ENCODE data around the gene METTL17. TPM values are rescaled to one million over a fixed set of nuclear protein-coding genes. Genes with fewer than 3 reads are reported as not detected.
"Not testable (repeated sequence)": the region's sequence is repeated elsewhere in the genome, so short reads cannot be mapped to it uniquely, and the experiment has no call there.

Gene METTL17
- total RNA-seq, 2 donors from 2014 or later: 65.1 to 80.2 TPM

GRCh38 chr14:21003788-21004346 is 14.1 kb downstream of the METTL17 start:
- 93 to 94% methylated on average over 13 to 14 of the region's 14 CpGs for WGBS, 2 experiments (ENCODE audit: insufficient coverage in 1 of 2, insufficient read length in 1 of 2)
- Histone ChIP-seq H3K27ac (ENCODE audit: low read depth, low read length) (no peak overlapping the region), H3K4me3 (ENCODE audit: low read length) (no peak overlapping the region), H3K27me3 (ENCODE audit: control insufficient read depth, insufficient read depth, low read length, poor library complexity, severe bottlenecking) (no peaks in the 10 kb centered on the region), H3K9me3 (ENCODE audit: control insufficient read depth, low read length) (no peaks in the 10 kb centered on the region), H3K36me3 (ENCODE audit: control insufficient read depth, insufficient read depth, low read length) (no peaks in the 10 kb centered on the region), H3K9ac (ENCODE audit: extremely low read depth, low read length, poor library complexity, severe bottlenecking) (no peak overlapping the region), H3K4me1 (ENCODE audit: control insufficient read depth, insufficient read depth, low read length) (peaks cover 1% of the 10 kb centered on the region)
- Mint-ChIP-seq H3K9me3 (no peaks in the 10 kb centered on the region), H3K27me3 (ENCODE audit: insufficient read depth) (no peaks in the 10 kb centered on the region), H3K27ac (no peak overlapping the region), H3K36me3 (ENCODE audit: low read depth) (no peaks in the 10 kb centered on the region), H3K4me1 (peaks cover 30% of the 10 kb centered on the region), H3K4me3 (no peak overlapping the region)
- peak; percentile 24 for DNase-seq
- no peak for TF ChIP-seq CTCF (conservative IDR thresholded peaks at IDR 0.05)

- H3K4me1 Mint-ChIP-seq: peaks cover 11% of the 10 kb centered on the region
- not testable (repeated sequence) for H3K4me3 ChIP-seq (ENCODE audit: low read length); H3K9ac ChIP-seq (ENCODE audit: extremely low read depth, low read length, poor library complexity, severe bottlenecking); H3K9me3 ChIP-seq (ENCODE audit: control insufficient read depth, low read length); H3K36me3 Mint-ChIP-seq (ENCODE audit: low read depth); H3K27ac Mint-ChIP-seq; H3K36me3 ChIP-seq (ENCODE audit: control insufficient read depth, insufficient read depth, low read length); H3K4me3 Mint-ChIP-seq; H3K4me1 ChIP-seq (ENCODE audit: control insufficient read depth, insufficient read depth, low read length); H3K9me3 Mint-ChIP-seq; H3K27ac ChIP-seq (ENCODE audit: low read depth, low read length); DNase-seq
- H3K27me3 ChIP-seq (ENCODE audit: control insufficient read depth, insufficient read depth, low read length, poor library complexity, severe bottlenecking): peaks cover 13% of the 10 kb centered on the region
- H3K27me3 Mint-ChIP-seq (ENCODE audit: insufficient read depth): peaks cover 21% of the 10 kb centered on the region
- WGBS, 2 experiments (ENCODE audit: insufficient coverage in 1 of 2, insufficient read length in 1 of 2): 71 to 78% methylated on average over 1 to 3 of the region's 3 CpGs
Observed at GRCh38 chr14:21009721-21010120, 19.9 kb downstream of the METTL17 start.

- H3K4me3 ChIP-seq (ENCODE audit: low read length): no peak overlapping the region
- no peak for TF ChIP-seq CTCF (conservative IDR thresholded peaks at IDR 0.05)
- no peak overlapping the region for H3K9ac ChIP-seq (ENCODE audit: extremely low read depth, low read length, poor library complexity, severe bottlenecking)
- H3K27me3 ChIP-seq (ENCODE audit: control insufficient read depth, insufficient read depth, low read length, poor library complexity, severe bottlenecking): peaks cover 13% of the 10 kb centered on the region
- H3K36me3 ChIP-seq (ENCODE audit: control insufficient read depth, insufficient read depth, low read length): no peaks in the 10 kb centered on the region
- peaks cover 14% of the 10 kb centered on the region for H3K4me1 Mint-ChIP-seq
- H3K4me1 ChIP-seq (ENCODE audit: control insufficient read depth, insufficient read depth, low read length): no peaks in the 10 kb centered on the region
- no peak for DNase-seq
- no peaks in the 10 kb centered on the region for H3K9me3 ChIP-seq (ENCODE audit: control insufficient read depth, low read length)
- H3K27me3 Mint-ChIP-seq (ENCODE audit: insufficient read depth): peaks cover 21% of the 10 kb centered on the region
- no peaks in the 10 kb centered on the region for H3K36me3 Mint-ChIP-seq (ENCODE audit: low read depth)
- no peak overlapping the region for H3K27ac Mint-ChIP-seq
- no peak overlapping the region for H3K27ac ChIP-seq (ENCODE audit: low read depth, low read length)
- no peaks in the 10 kb centered on the region for H3K9me3 Mint-ChIP-seq
- no peak overlapping the region for H3K4me3 Mint-ChIP-seq
- 67 to 89% methylated on average over 1 of the region's 1 CpG for WGBS, 2 experiments (ENCODE audit: insufficient coverage in 1 of 2, insufficient read length in 1 of 2)
Observed at GRCh38 chr14:21011136-21011535, 21.4 kb downstream of the METTL17 start.

- H3K9me3 Mint-ChIP-seq: no peaks in the 10 kb centered on the region
- H3K9ac ChIP-seq (ENCODE audit: extremely low read depth, low read length, poor library complexity, severe bottlenecking): no peak overlapping the region
- H3K36me3 ChIP-seq (ENCODE audit: control insufficient read depth, insufficient read depth, low read length): peaks cover 6% of the 10 kb centered on the region
- DNase-seq: peak; percentile 96
- H3K27ac ChIP-seq (ENCODE audit: low read depth, low read length): no peak overlapping the region
- H3K27ac Mint-ChIP-seq: no peak overlapping the region
- no peak overlapping the region for H3K4me3 ChIP-seq (ENCODE audit: low read length)
- H3K27me3 ChIP-seq (ENCODE audit: control insufficient read depth, insufficient read depth, low read length, poor library complexity, severe bottlenecking): peaks cover 13% of the 10 kb centered on the region
- H3K4me3 Mint-ChIP-seq: no peak overlapping the region
- WGBS, 2 experiments (ENCODE audit: insufficient coverage in 1 of 2, insufficient read length in 1 of 2): 0 to 3% methylated on average over 1 to 4 of the region's 4 CpGs
- H3K36me3 Mint-ChIP-seq (ENCODE audit: low read depth): peaks cover 23% of the 10 kb centered on the region
- TF ChIP-seq CTCF (conservative IDR thresholded peaks at IDR 0.05): peak; percentile 96
- H3K4me1 ChIP-seq (ENCODE audit: control insufficient read depth, insufficient read depth, low read length): no peaks in the 10 kb centered on the region
- peaks cover 21% of the 10 kb centered on the region for H3K27me3 Mint-ChIP-seq (ENCODE audit: insufficient read depth)
- no peaks in the 10 kb centered on the region for H3K9me3 ChIP-seq (ENCODE audit: control insufficient read depth, low read length)
- H3K4me1 Mint-ChIP-seq: peaks cover 4% of the 10 kb centered on the region
Observed at GRCh38 chr14:21014761-21015190, 25.0 kb downstream of the METTL17 start.
